Kidney (tissue), 14 donors: Measurements from ENCODE around the gene LPIN2. TPM values are rescaled to one million over a fixed set of nuclear protein-coding genes. Genes with fewer than 3 reads are reported as not detected.

ENCODE experiments used
- DNase-seq, 5 donors: peaks; one replicate each; pipeline ENCODE4 v3.0.0-alpha.2; 2013 to 2020
- FAIRE-seq: peaks from 2 replicates; lab custom pipeline; 2012; peaks lifted over from hg19 to GRCh38; lab: Jason Lieb, UNC
- H3K27ac ChIP-seq, 2 donors: one replicate each; pipeline ENCODE4 v1.7.0; 2013; ENCODE audit warnings: low read depth in 2 of 2, low read length in 2 of 2, inconsistent platforms in 1 of 2
- H3K27me3 ChIP-seq: one replicate; pipeline ENCODE4 v1.7.1; 2013; ENCODE audit warnings: low read length, inconsistent platforms; ENCODE audit not compliant: control insufficient read depth, insufficient read depth
- H3K36me3 ChIP-seq, 3 donors: one replicate each; pipeline versions ENCODE4 v1.7.0 to v1.7.1; 2013; ENCODE audit warnings: low read length in 3 of 3, control low read depth in 1 of 3, inconsistent platforms in 1 of 3; ENCODE audit not compliant: insufficient read depth in 3 of 3, control insufficient read depth in 2 of 3
- H3K4me1 ChIP-seq, 3 donors: one replicate each; pipeline versions ENCODE4 v1.7.0 to v1.7.1; 2013; ENCODE audit warnings: low read length in 3 of 3, inconsistent platforms in 1 of 3, low read depth in 1 of 3; ENCODE audit not compliant: control insufficient read depth in 2 of 3, insufficient read depth in 2 of 3
- H3K4me3 ChIP-seq, 3 donors: one replicate each; pipeline versions ENCODE4 v1.7.0 to v1.8.1; 2013; ENCODE audit warnings: low read length in 3 of 3, control low read depth in 1 of 3, inconsistent platforms in 1 of 3
- H3K9ac ChIP-seq, 3 donors: one replicate each; pipeline versions ENCODE4 v1.7.0 to v1.7.1; 2013; ENCODE audit warnings: low read length in 3 of 3, control low read depth in 1 of 3, inconsistent platforms in 1 of 3
- H3K9me3 ChIP-seq, 3 donors: one replicate each; pipeline versions ENCODE4 v1.7.0 to v1.7.1; 2013; ENCODE audit warnings: low read length in 3 of 3, control low read depth in 1 of 3, inconsistent platforms in 1 of 3; ENCODE audit not compliant: control insufficient read depth in 2 of 3, insufficient read depth in 1 of 3
- CTCF ChIP-seq: IDR thresholded peaks from 3 replicates; pipeline ENCODE4 v1.5.1; 2012; ENCODE audit warnings: mild to moderate bottlenecking, moderate library complexity, borderline replicate concordance; ENCODE audit not compliant: insufficient read depth; ENCODE audit errors: extremely low read depth
- intact Hi-C: fragments of 100-400 bp; cut with DNase I; formaldehyde crosslinking; loops from one replicate; pipeline ENCODE4 v1.11.1; 2022
- polyA plus RNA-seq: library from polyadenylated mRNA; stranded (reverse); fragments of 350-450 nt; fragmentation: Illumina TruSeq; extraction: RNeasy Lipid Tissue Mini Kit (QIAGEN cat#74804); gene quantifications from one replicate; pipeline ENCODE4 v1.2.3, GENCODE V29; 2014; ENCODE audit warnings: low read depth, low replicate concordance; ENCODE audit not compliant: insufficient read depth
- total RNA-seq: library from RNA; stranded (reverse); fragmentation: NEBNext Ultra II Directional; extraction: Animal tissue kit (Norgen Biotek cat#: 25700); gene quantifications from one replicate; pipeline ENCODE4 v1.2.1, GENCODE V29; 2021
- donor health status: control.
- donor health status: control.
- donor health status: control.
- donor health status: control.
- donor health status: control.
- donor health status: DM: yes; HTN: yes; CAD: no.
- donor health status: Normal renal cell carcinoma (clear cell type).

Gene LPIN2
- total and polyA plus RNA-seq, 2 donors from 2014 or later = 14.3 to 52.3 TPM

DNA sequence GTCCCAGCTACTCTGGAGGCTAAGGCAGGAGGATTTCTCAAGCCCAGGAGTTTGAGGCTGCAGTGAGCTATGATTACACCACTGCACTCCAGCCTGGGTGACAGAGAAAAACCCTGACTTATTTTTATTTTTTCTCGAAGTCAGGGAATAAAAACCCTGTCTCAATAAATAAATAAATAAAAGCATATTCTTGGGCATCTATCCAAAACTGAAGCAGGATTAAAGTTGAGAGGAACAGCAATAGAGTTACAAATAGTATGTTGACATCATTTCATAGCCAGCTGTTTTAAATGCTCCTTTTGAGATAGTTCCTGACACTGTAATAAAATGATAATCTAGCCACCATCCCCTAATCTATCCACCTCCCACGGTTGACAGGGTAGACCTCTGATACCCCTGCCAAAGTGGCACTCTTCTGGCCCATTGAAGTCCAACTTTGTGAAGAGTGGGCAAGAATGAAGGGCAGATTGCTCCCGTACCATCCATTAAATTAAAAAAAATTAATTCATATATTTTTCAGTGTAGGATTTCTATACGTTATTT, 42.3 kb upstream of the LPIN2 start:
- Histone ChIP-seq H3K9me3 (no peaks in the 10 kb centered on the region), H3K4me1 (peaks cover 0 to 7% (median 2%) of the 10 kb centered on the region in 3 donors), H3K4me3 (no peak overlapping the region), H3K36me3 (no peaks in the 10 kb centered on the region), H3K9ac (no peak overlapping the region), H3K27me3 (no peaks in the 10 kb centered on the region), H3K27ac (no peak overlapping the region)
- intact Hi-C loops = no loop called here
- no peak for DNase-seq
- FAIRE-seq = no peak
- no peak for TF ChIP-seq CTCF

GRCh38 chr18:3054780-3055179, 41.8 kb upstream of the LPIN2 start:
- intact Hi-C loops = no loop called here
- DNase-seq (no peak), FAIRE-seq (no peak)
- TF ChIP-seq CTCF = no peak
- Histone ChIP-seq H3K4me1 (peaks cover 0 to 2% (median 2%) of the 10 kb centered on the region in 3 donors), H3K27me3 (no peaks in the 10 kb centered on the region), H3K9ac (no peak overlapping the region), H3K9me3 (no peaks in the 10 kb centered on the region), H3K27ac (no peak overlapping the region), H3K36me3 (no peaks in the 10 kb centered on the region), H3K4me3 (no peak overlapping the region)

GRCh38 chr18:3054214-3054613, 41.3 kb upstream of the LPIN2 start:
- Histone ChIP-seq H3K36me3 (no peaks in the 10 kb centered on the region), H3K9me3 (no peaks in the 10 kb centered on the region), H3K9ac (no peak overlapping the region), H3K4me1 (peaks cover 0 to 2% (median 0%) of the 10 kb centered on the region in 3 donors), H3K27me3 (no peaks in the 10 kb centered on the region), H3K27ac (no peak overlapping the region), H3K4me3 (no peak overlapping the region)
- no peak for TF ChIP-seq CTCF
- no peak for DNase-seq
- no peak for FAIRE-seq
- intact Hi-C loops = no loop called here

- Histone ChIP-seq H3K27me3 (no peaks in the 10 kb centered on the region), H3K4me3 (no peak overlapping the region), H3K9ac (no peak overlapping the region), H3K27ac (no peak overlapping the region), H3K4me1 (no peaks in the 10 kb centered on the region), H3K9me3 (no peaks in the 10 kb centered on the region), H3K36me3 (no peaks in the 10 kb centered on the region)
- FAIRE-seq (no peak), DNase-seq (no peak)
- no peak for TF ChIP-seq CTCF
- intact Hi-C loops = no loop called here
These were observed 40.1 kb upstream of the LPIN2 start for GRCh38 chr18:3053081-3053480.
